Neuron (in vitro differentiated cells): ENCODE measurements around the gene C22orf31.
"Not testable (repeated sequence)": the region's sequence is repeated elsewhere in the genome, so short reads cannot be mapped to it uniquely, and the experiment has no call there.

ENCODE experiments used
- H2AFZ ChIP-seq: one replicate; pipeline ENCODE4 v1.6.1; 2013; ENCODE audit warnings: low read depth, mild to moderate bottlenecking, inconsistent platforms, low read length, moderate library complexity
- H3K27me3 ChIP-seq: one replicate; pipeline ENCODE4 v1.6.1; 2013; ENCODE audit warnings: low read length; ENCODE audit not compliant: insufficient read depth
- H3K36me3 ChIP-seq: one replicate; pipeline ENCODE4 v1.6.1; 2013; ENCODE audit warnings: low read length; ENCODE audit not compliant: insufficient read depth
- H3K4me1 ChIP-seq: one replicate; pipeline ENCODE4 v1.6.1; 2013; ENCODE audit warnings: low read length; ENCODE audit not compliant: insufficient read depth
- H3K4me3 ChIP-seq: 2 replicates; pipeline ENCODE4 v1.5.1; 2013; ENCODE audit warnings: mild to moderate bottlenecking, low read length, moderate library complexity
- H3K9me3 ChIP-seq: one replicate; pipeline ENCODE4 v1.6.1; 2013; ENCODE audit warnings: low read length

The C22orf31 gene

GRCh38 chr22:29040385-29041275, 21.0 kb downstream of the C22orf31 start:
- no peaks in the 10 kb centered on the region for H3K27me3 ChIP-seq
- no peaks in the 10 kb centered on the region for H3K9me3 ChIP-seq
- peaks cover 24% of the 10 kb centered on the region for H3K36me3 ChIP-seq
- H3K4me1 ChIP-seq = peaks cover 8% of the 10 kb centered on the region
- no peak overlapping the region for H3K4me3 ChIP-seq
- no peak overlapping the region for H2AFZ ChIP-seq

- not testable (repeated sequence) for H3K4me1 ChIP-seq, H2AFZ ChIP-seq, H3K9me3 ChIP-seq, H3K27me3 ChIP-seq, H3K4me3 ChIP-seq
- peaks cover 18% of the 10 kb centered on the region for H3K36me3 ChIP-seq
Observed at GRCh38 chr22:29039684-29040083, 21.9 kb downstream of the C22orf31 start.

GRCh38 chr22:29039148-29039547, 22.5 kb downstream of the C22orf31 start:
- peaks cover 8% of the 10 kb centered on the region for H3K4me1 ChIP-seq
- H3K9me3 ChIP-seq = no peaks in the 10 kb centered on the region
- H3K4me3 ChIP-seq = no peak overlapping the region
- no peak overlapping the region for H2AFZ ChIP-seq
- no peaks in the 10 kb centered on the region for H3K27me3 ChIP-seq
- peaks cover 12% of the 10 kb centered on the region for H3K36me3 ChIP-seq

GRCh38 chr22:29037340-29037932, 24.2 kb downstream of the C22orf31 start:
- Histone ChIP-seq H3K36me3 (no peaks in the 10 kb centered on the region), H3K4me3 (no peak overlapping the region), H3K4me1 (peaks cover 13% of the 10 kb centered on the region), H2AFZ (no peak overlapping the region), H3K27me3 (no peaks in the 10 kb centered on the region), H3K9me3 (no peaks in the 10 kb centered on the region)

GRCh38 chr22:29032584-29032983, 29.0 kb downstream of the C22orf31 start:
- H3K27me3 ChIP-seq = no peaks in the 10 kb centered on the region
- no peaks in the 10 kb centered on the region for H3K9me3 ChIP-seq
- no peak overlapping the region for H3K4me3 ChIP-seq
- H3K36me3 ChIP-seq = peaks cover under 1% of the 10 kb centered on the region
- H2AFZ ChIP-seq = no peak overlapping the region
- H3K4me1 ChIP-seq = peaks cover 30% of the 10 kb centered on the region

GRCh38 chr22:29032014-29032475, 29.6 kb downstream of the C22orf31 start:
- Histone ChIP-seq H3K27me3 (no peaks in the 10 kb centered on the region), H3K4me3 (no peak overlapping the region), H3K9me3 (no peaks in the 10 kb centered on the region), H3K36me3 (peaks cover 3% of the 10 kb centered on the region), H2AFZ (no peak overlapping the region), H3K4me1 (peaks cover 30% of the 10 kb centered on the region)

GRCh38 chr22:29031227-29032011, 30.2 kb downstream of the C22orf31 start:
- Histone ChIP-seq H3K4me3 (no peak overlapping the region), H3K4me1 (peaks cover 30% of the 10 kb centered on the region)

GRCh38 chr22:29030618-29031226, 30.9 kb downstream of the C22orf31 start:
- H2AFZ ChIP-seq = no peak overlapping the region
- H3K9me3 ChIP-seq = no peaks in the 10 kb centered on the region
- no peak overlapping the region for H3K4me3 ChIP-seq
- H3K36me3 ChIP-seq = peaks cover 9% of the 10 kb centered on the region
- H3K4me1 ChIP-seq = peaks cover 30% of the 10 kb centered on the region
- no peaks in the 10 kb centered on the region for H3K27me3 ChIP-seq

More at GRCh38 chr22:29031227-29032011, 30.2 kb downstream of the C22orf31 start:
- no peaks in the 10 kb centered on the region for H3K9me3 ChIP-seq
- H2AFZ ChIP-seq = no peak overlapping the region
- no peaks in the 10 kb centered on the region for H3K27me3 ChIP-seq
- peaks cover 9% of the 10 kb centered on the region for H3K36me3 ChIP-seq

- Histone ChIP-seq H3K9me3 (no peaks in the 10 kb centered on the region), H3K4me3 (no peak overlapping the region), H2AFZ (no peak overlapping the region), H3K27me3 (no peaks in the 10 kb centered on the region), H3K36me3 (peaks cover 9% of the 10 kb centered on the region), H3K4me1 (peaks cover 30% of the 10 kb centered on the region)
Observed at GRCh38 chr22:29030016-29030617, 31.5 kb downstream of the C22orf31 start.

- H2AFZ ChIP-seq = no peak overlapping the region
- peaks cover 9% of the 10 kb centered on the region for H3K36me3 ChIP-seq
- H3K27me3 ChIP-seq = no peaks in the 10 kb centered on the region
- H3K4me1 ChIP-seq = peaks cover 30% of the 10 kb centered on the region
- no peaks in the 10 kb centered on the region for H3K9me3 ChIP-seq
- no peak overlapping the region for H3K4me3 ChIP-seq
Observed at GRCh38 chr22:29029202-29030000, 32.2 kb downstream of the C22orf31 start.

- Histone ChIP-seq H3K4me3 (no peak overlapping the region), H3K36me3 (peaks cover 9% of the 10 kb centered on the region), H3K4me1 (peaks cover 30% of the 10 kb centered on the region), H3K9me3 (no peaks in the 10 kb centered on the region), H2AFZ (no peak overlapping the region), H3K27me3 (no peaks in the 10 kb centered on the region)
Observed at GRCh38 chr22:29028468-29028867, 33.2 kb downstream of the C22orf31 start.

- peaks cover 16% of the 10 kb centered on the region for H3K4me1 ChIP-seq
Observed at GRCh38 chr22:29026579-29026978, 35.1 kb downstream of the C22orf31 start.

More at GRCh38 chr22:29026579-29026978, 35.1 kb downstream of the C22orf31 start:
- Histone ChIP-seq H3K4me3 (no peak overlapping the region), H3K36me3 (peaks cover 9% of the 10 kb centered on the region), H3K9me3 (no peaks in the 10 kb centered on the region), H3K27me3 (no peaks in the 10 kb centered on the region), H2AFZ (no peak overlapping the region)
